ENCODE measurements around the gene SYVN1. TPM values are rescaled to one million over a fixed set of nuclear protein-coding genes. Genes with fewer than 3 reads are reported as not detected.
"Not testable (repeated sequence)": the region's sequence is repeated elsewhere in the genome, so short reads cannot be mapped to it uniquely, and the experiment has no call there.

Gene SYVN1
- total RNA-seq (10.0 TPM), polyA plus RNA-seq (ENCODE audit: insufficient read depth in 1 of 8, insufficient read length in 8 of 8, low replicate concordance in 1 of 8) (10 to 100 TPM; 31.1 to 53.4 (median 41.1) TPM)
- long read RNA-seq, donor 1, partial matches to known transcripts = 0 of 5 reads
- long read RNA-seq, donor 1, other reads (novel, unspliced or antisense) = 0 of 5 reads
- long read RNA-seq, donor 2 = 0 reads
- long read RNA-seq, donor 3, partial matches to known transcripts = 7 of 14 reads
- long read RNA-seq, donor 3, other reads (novel, unspliced or antisense) = 0 of 14 reads
- long read RNA-seq, donor 4, partial matches to known transcripts = 5 of 5 reads
- long read RNA-seq, donor 4, other reads (novel, unspliced or antisense) = 0 of 5 reads
- long read RNA-seq, donor 5, transcript SYVN1-203 (16 exons, 3,052 nt) = major isoform, 8 of 47 reads
- long read RNA-seq, donor 5, partial matches to known transcripts = 12 of 47 reads
- long read RNA-seq, donor 5, other reads (novel, unspliced or antisense) = 24 of 47 reads
- long read RNA-seq, donor 6, partial matches to known transcripts = 7 of 13 reads
- long read RNA-seq, donor 6, other reads (novel, unspliced or antisense) = 0 of 13 reads
- long read RNA-seq, donor 7, partial matches to known transcripts = 6 of 12 reads
- long read RNA-seq, donor 7, other reads (novel, unspliced or antisense) = 0 of 12 reads
- long read RNA-seq, donor 8, partial matches to known transcripts = 0 of 1 reads
- long read RNA-seq, donor 8, other reads (novel, unspliced or antisense) = 0 of 1 reads
- long read RNA-seq, donor 9, partial matches to known transcripts = 6 of 8 reads
- long read RNA-seq, donor 9, other reads (novel, unspliced or antisense) = 0 of 8 reads
- long read RNA-seq, donor 10, partial matches to known transcripts = 12 of 15 reads
- long read RNA-seq, donor 10, other reads (novel, unspliced or antisense) = 0 of 15 reads
- long read RNA-seq, donor 11, partial matches to known transcripts = 0 of 2 reads
- long read RNA-seq, donor 11, other reads (novel, unspliced or antisense) = 0 of 2 reads

DNA sequence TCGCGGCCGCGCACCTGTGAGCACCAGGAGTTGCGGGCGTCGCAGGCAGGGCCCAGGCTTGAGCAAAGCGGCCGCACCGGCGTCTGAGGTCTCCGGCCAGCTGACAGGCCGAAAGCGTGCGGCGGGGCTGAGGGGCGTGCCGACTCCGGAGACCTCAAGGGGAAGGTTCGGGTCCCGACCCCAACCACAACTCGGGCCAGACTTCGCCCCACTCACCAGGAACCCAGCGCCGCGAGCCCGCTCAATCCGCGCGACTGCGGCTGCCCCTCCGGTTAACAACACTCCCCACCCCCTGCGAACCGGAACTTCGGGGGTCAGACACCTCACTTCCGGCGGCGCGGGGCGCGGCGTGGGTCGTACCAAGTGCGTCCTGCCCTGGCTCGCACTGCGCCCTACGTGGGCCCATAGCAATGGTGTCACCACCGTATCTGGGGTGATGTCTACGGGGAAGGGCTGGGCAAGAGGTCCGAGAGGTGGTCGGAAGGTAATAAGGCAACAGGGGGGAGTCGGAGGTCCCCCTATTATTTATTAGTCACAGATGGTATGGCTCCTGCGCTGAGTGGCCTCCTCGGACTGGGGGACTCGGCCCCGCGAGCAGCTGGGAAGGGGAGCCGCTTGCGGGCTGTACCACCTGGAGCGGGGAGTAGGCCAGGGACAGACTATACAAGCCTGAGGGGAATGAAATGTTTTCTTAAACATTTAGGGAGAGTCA, at the start of gene SYVN1:
TSS of gene SYVN1 (minus strand) at position 280 of the 712 bp plus-strand sequence. CDS start 918 bp downstream, outside the sequence.
- H3K27me3 ChIP-seq (ENCODE audit: control insufficient read depth, insufficient read depth, low read length) = no peaks in the 10 kb centered on the region
- H3K4me1 ChIP-seq (ENCODE audit: control insufficient read depth, insufficient read depth, low read length) = peaks cover 32% of the 10 kb centered on the region
- WGBS (ENCODE audit: insufficient coverage) = 0% methylated on average over 47 of the region's 60 CpGs
- DNase-seq = peak; percentile 96
- peak within 1 kb of the TSS; percentile 97 for H3K27ac ChIP-seq (ENCODE audit: low read length)
- peak within 1 kb of the TSS; percentile 82 for H3K4me3 ChIP-seq (ENCODE audit: low read length)
- no peaks in the 10 kb centered on the region for H3K9me3 ChIP-seq (replicated peaks; ENCODE audit: control insufficient read depth, low read depth, low read length)
- peaks cover 38% of the 10 kb centered on the region for H3K36me3 ChIP-seq (ENCODE audit: control insufficient read depth, insufficient read depth, low read length)

DNA sequence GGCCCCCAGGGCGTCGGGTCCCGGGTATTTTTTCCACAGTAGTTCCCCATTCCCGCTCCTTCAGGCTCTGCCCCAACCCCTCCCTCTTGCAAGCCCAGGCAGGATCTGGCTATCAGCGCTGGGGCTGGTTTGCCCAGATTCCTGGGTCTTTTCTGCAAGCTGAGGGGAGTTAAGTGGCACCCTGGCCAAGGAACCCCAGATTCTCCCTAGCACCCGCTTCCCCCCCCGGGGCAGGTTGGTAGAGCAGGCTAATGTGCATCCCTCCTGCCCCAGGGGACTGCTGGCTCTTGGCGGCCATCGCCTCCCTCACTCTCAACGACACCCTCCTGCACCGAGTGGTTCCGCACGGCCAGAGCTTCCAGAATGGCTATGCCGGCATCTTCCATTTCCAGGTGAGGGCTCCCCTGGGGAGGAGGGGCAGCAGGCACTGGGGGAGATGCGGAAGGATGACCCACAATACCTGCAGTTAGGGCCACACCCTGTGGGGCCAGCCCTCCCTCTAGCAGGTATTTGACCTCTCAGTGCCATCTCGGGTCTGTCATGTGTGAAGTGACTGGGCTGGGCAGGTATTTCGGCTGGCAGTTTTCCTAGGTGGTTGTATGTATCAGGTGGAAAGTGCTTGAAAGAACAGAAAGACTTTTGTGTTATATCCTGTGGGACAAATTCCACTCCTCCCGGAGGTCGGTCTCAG, 49.0 kb upstream of the SYVN1 start:
- Histone ChIP-seq H3K4me1 (ENCODE audit: control insufficient read depth, insufficient read depth, low read length) (peaks cover 21% of the 10 kb centered on the region), H3K9me3 (replicated peaks; ENCODE audit: control insufficient read depth, low read depth, low read length) (no peaks in the 10 kb centered on the region), H3K36me3 (ENCODE audit: control insufficient read depth, insufficient read depth, low read length) (peaks cover 48% of the 10 kb centered on the region), H3K4me3 (ENCODE audit: low read length) (no peak overlapping the region), H3K27ac (ENCODE audit: low read length) (no peak overlapping the region), H3K27me3 (ENCODE audit: control insufficient read depth, insufficient read depth, low read length) (no peaks in the 10 kb centered on the region)
- no peak for DNase-seq
- 72% methylated on average over 14 of the region's 19 CpGs for WGBS (ENCODE audit: insufficient coverage)

DNA sequence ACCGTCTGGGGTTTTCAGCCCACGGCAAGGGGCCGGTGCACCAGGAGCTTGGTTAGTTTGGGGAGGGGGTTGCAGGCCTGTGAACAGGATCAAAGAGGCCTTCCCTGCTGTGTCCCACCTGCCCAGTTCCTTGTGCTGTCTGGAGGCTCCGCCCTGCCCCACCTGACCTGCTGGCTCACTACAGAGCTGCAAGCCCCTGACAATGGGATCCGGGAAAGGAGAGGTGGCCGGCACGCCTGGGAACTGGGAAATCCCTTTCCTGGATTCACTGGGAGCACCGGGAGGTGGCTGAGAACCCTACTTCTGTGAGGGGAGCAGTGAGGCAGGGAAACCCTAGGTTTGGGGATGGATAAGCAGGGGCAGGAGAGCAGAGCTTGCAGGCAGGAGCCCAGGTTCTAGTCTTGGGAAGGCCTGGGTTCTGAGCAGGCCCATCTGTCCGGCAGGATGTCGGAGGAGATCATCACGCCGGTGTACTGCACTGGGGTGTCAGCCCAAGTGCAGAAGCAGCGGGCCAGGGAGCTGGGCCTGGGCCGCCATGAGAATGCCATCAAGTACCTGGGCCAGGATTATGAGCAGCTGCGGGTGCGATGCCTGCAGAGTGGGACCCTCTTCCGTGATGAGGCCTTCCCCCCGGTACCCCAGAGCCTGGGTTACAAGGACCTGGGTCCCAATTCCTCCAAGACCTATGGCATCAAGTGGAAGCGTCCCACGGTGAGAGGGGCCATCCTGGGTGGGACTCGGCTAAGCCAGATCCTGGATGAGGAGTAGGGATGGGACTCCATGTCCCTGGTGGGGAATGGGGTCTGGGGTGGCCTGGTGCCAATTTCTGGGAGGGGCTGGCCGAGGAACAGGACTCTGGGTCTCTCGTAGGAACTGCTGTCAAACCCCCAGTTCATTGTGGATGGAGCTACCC, 48.2 kb upstream of the SYVN1 start:
- Histone ChIP-seq H3K27me3 (ENCODE audit: control insufficient read depth, insufficient read depth, low read length) (no peaks in the 10 kb centered on the region), H3K9me3 (replicated peaks; ENCODE audit: control insufficient read depth, low read depth, low read length) (no peaks in the 10 kb centered on the region), H3K4me3 (ENCODE audit: low read length) (peak overlapping the region; percentile 67), H3K27ac (ENCODE audit: low read length) (peak overlapping the region; percentile 90), H3K4me1 (ENCODE audit: control insufficient read depth, insufficient read depth, low read length) (peaks cover 21% of the 10 kb centered on the region), H3K36me3 (ENCODE audit: control insufficient read depth, insufficient read depth, low read length) (peaks cover 41% of the 10 kb centered on the region)
- peak; percentile 52 for DNase-seq
- 32% methylated on average over 22 of the region's 23 CpGs for WGBS (ENCODE audit: insufficient coverage)

DNA sequence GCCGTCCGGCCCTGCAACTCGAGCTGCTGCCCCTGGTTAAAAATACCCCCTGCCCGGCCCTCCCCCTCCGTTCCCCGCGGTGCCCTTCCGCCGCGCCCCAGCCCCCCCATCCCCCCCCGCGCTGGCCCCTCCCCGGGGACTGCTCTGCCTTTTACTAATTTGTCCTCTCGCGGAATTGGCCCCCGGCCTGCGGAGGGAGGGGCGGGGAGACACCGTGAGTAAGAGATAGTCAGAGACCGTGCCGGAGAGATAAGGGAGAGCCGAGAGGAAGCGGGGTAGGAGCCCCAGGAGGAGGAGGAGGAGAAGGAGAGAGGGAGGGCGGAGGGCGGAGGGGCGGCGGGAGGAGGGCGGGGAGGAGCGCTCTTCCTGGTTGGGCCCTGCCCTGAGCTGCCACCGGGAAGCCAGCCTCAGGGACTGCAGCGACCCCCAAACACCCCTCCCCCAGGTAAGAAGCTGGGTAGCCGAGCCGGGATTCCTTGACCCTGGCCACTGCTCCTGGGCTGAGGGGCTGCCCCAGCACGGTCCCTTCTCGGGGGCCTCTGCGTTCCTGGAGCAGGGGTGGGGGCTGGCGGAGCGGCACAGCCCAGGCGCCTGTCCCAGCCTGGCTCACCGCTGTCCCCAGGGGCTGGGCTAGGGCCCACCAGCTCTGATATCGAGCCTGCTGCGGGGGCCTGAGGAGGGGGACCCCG, 47.4 kb upstream of the SYVN1 start, which contains the start of gene CAPN1:
TSS of gene CAPN1 (plus strand) at position 360 of the 689 bp plus-strand sequence. CDS start 774 bp downstream, outside the sequence.
- Histone ChIP-seq H3K9me3 (replicated peaks; ENCODE audit: control insufficient read depth, low read depth, low read length) (no peaks in the 10 kb centered on the region), H3K27me3 (ENCODE audit: control insufficient read depth, insufficient read depth, low read length) (no peaks in the 10 kb centered on the region), H3K36me3 (ENCODE audit: control insufficient read depth, insufficient read depth, low read length) (peaks cover 34% of the 10 kb centered on the region), H3K4me3 (ENCODE audit: low read length) (peak within 1 kb of the TSS; percentile 67), H3K4me1 (ENCODE audit: control insufficient read depth, insufficient read depth, low read length) (peaks cover 21% of the 10 kb centered on the region), H3K27ac (ENCODE audit: low read length) (peak within 1 kb of the TSS; percentile 90)
- 0% methylated on average over 14 of the region's 43 CpGs for WGBS (ENCODE audit: insufficient coverage)
- DNase-seq = peak; percentile 86

DNA sequence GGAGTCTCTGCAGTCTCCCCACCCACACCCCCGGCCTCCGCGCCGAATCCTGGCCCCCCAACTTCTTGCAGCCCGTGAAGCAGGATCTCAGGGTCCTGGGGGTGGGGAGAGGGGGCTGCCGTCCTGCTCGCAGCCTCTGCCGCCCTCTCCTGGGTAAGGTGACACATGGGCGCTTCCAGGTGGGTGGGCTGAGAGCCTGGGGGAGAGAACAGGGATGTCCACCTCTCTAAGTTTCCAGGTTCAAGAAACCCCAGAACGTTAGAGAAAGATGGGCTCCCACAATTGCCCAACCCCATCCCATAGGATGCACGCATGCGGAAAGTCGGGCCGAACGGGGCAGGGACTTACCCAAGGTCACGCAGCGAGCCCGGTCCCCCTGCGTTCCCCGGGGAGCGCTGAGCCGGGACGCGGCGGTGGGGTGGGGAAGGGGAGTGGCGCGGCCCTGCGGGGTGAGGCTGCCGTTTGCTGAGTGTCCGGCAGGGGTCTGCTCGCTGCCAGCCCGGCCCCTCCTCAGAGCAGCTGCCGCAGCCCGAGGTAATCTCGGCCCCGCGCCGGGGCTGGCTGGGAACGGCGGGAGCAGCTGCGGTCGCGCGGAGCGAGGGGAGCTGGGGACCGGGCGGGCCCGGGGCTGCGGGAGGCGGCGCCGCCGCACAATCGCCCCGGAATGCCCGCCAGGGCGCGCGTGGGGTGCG, 46.7 kb upstream of the SYVN1 start:
- Histone ChIP-seq H3K4me3 (ENCODE audit: low read length) (peak overlapping the region; percentile 67), H3K27ac (ENCODE audit: low read length) (peak overlapping the region; percentile 87), H3K9me3 (replicated peaks; ENCODE audit: control insufficient read depth, low read depth, low read length) (no peaks in the 10 kb centered on the region), H3K27me3 (ENCODE audit: control insufficient read depth, insufficient read depth, low read length) (no peaks in the 10 kb centered on the region), H3K4me1 (ENCODE audit: control insufficient read depth, insufficient read depth, low read length) (peaks cover 21% of the 10 kb centered on the region), H3K36me3 (ENCODE audit: control insufficient read depth, insufficient read depth, low read length) (peaks cover 27% of the 10 kb centered on the region)
- DNase-seq = peak; percentile 83
- WGBS (ENCODE audit: insufficient coverage) = under 1% methylated on average over 35 of the region's 60 CpGs

DNA sequence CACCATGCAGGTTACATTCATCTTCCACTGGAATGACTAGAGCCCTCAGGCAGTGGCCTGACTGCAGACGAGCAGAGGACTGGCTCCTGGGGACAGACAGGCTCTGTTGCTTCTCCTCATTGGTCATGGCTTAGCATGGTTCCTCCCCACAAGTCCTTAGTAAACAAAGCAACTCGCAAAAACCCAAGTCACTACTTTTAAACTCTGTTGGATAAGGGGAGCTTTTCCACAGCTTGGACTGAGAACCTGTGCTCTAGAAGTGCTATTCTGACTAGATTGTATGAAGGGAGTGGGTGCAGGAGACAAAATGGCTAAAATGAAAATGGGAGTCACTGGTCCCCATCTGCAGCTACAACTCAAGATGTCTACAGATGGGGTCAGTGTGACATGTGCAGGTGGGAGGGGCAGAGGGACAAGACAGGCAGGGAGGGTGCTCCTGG, 40.3 kb upstream of the SYVN1 start:
- not testable (repeated sequence) for H3K9me3 ChIP-seq (replicated peaks; ENCODE audit: control insufficient read depth, low read depth, low read length); H3K36me3 ChIP-seq (ENCODE audit: control insufficient read depth, insufficient read depth, low read length); H3K4me3 ChIP-seq (ENCODE audit: low read length); DNase-seq; H3K27me3 ChIP-seq (ENCODE audit: control insufficient read depth, insufficient read depth, low read length); H3K4me1 ChIP-seq (ENCODE audit: control insufficient read depth, insufficient read depth, low read length); H3K27ac ChIP-seq (ENCODE audit: low read length)
- no CpG with 5 or more reads among the region's 2 CpGs for WGBS (ENCODE audit: insufficient coverage)

DNA sequence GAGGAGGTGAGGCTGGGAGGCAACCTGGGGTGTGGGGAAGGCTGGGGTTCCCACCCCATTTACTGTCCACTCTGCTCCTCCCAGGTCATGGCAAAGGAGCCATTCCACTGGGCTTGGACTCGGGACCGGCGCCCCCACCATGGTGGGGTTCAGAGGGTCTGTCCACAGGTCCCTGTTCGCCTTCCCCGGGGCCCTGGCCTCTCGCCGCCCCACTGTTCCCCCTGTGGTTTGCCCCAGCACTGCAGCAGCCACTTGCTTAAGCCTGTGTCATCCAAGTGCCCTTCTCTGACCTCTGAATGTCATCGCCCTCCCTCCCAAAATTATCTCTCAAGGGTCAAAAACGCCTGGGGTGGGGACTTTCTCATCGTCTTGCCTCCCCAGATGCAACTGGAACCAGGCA, 38.3 kb upstream of the SYVN1 start:
- no peaks in the 10 kb centered on the region for H3K9me3 ChIP-seq (replicated peaks; ENCODE audit: control insufficient read depth, low read depth, low read length)
- no peaks in the 10 kb centered on the region for H3K27me3 ChIP-seq (ENCODE audit: control insufficient read depth, insufficient read depth, low read length)
- H3K27ac ChIP-seq (ENCODE audit: low read length) = no peak overlapping the region
- DNase-seq = no peak
- H3K36me3 ChIP-seq (ENCODE audit: control insufficient read depth, insufficient read depth, low read length) = no peaks in the 10 kb centered on the region
- WGBS (ENCODE audit: insufficient coverage) = 91% methylated on average over 7 of the region's 10 CpGs
- H3K4me3 ChIP-seq (ENCODE audit: low read length) = no peak overlapping the region
- H3K4me1 ChIP-seq (ENCODE audit: control insufficient read depth, insufficient read depth, low read length) = no peaks in the 10 kb centered on the region

DNA sequence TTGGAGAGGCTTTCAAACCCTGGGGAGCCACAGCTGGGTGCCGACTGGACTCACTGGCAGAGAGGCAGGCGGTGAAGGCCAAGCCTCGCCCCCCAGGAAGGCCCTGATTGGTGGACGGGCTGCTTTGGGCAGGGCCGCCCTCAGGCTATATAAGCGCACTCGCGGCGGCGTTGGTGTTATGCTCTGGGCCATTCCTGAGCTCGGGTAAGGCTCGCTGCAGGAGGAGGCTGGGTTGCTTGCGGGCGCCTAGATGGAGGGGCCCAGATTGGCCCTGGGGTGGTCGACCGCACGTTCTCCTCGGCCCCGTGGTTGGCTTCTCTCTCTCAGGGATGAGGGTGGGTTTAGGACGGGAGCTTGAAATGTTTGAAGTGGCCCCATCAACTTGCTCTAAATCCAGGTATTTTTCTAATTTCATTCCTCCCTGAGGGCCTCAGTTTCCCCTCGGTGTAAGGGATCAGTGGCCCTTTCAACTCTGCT, 35.8 kb upstream of the SYVN1 start, which contains the start of gene SPDYC:
TSS of gene SPDYC (plus strand) at position 176 of the 477 bp plus-strand sequence. CDS start 1,125 bp downstream, outside the sequence.
- 86% methylated on average over 13 of the region's 21 CpGs for WGBS (ENCODE audit: insufficient coverage)
- no peak within 1 kb of the TSS for H3K4me3 ChIP-seq (ENCODE audit: low read length)
- no peaks in the 10 kb centered on the region for H3K36me3 ChIP-seq (ENCODE audit: control insufficient read depth, insufficient read depth, low read length)
- H3K9me3 ChIP-seq (replicated peaks; ENCODE audit: control insufficient read depth, low read depth, low read length) = no peaks in the 10 kb centered on the region
- no peaks in the 10 kb centered on the region for H3K4me1 ChIP-seq (ENCODE audit: control insufficient read depth, insufficient read depth, low read length)
- DNase-seq = no peak
- H3K27ac ChIP-seq (ENCODE audit: low read length) = no peak within 1 kb of the TSS
- peaks cover 3% of the 10 kb centered on the region for H3K27me3 ChIP-seq (ENCODE audit: control insufficient read depth, insufficient read depth, low read length)

Measured in muscle of leg (tissue), 16 donors.